Measurements from ENCODE around the gene TGFBR3L.

Gene TGFBR3L

GRCh38 chr19:7914598-7915045 lies at the start of gene TGFBR3L:
TGFBR3L (plus strand) TSS chr19:7914830.
- in situ Hi-C loops (cut with MboI; ENCODE audit: low sequenced_read_pairs): no loop called here

- in situ Hi-C loops (cut with MboI; ENCODE audit: low sequenced_read_pairs): no loop called here
Observed at GRCh38 chr19:7865262-7865911, 49.2 kb upstream of the TGFBR3L start.

GRCh38 chr19:7866399-7867091 lies 48.1 kb upstream of the TGFBR3L start:
- in situ Hi-C loops (cut with MboI; ENCODE audit: low sequenced_read_pairs): no loop called here

GRCh38 chr19:7867092-7867844 lies 47.4 kb upstream of the TGFBR3L start:
- in situ Hi-C loops (cut with MboI; ENCODE audit: low sequenced_read_pairs): no loop called here

GRCh38 chr19:7868326-7868670 lies 46.3 kb upstream of the TGFBR3L start:
- in situ Hi-C loops (cut with MboI; ENCODE audit: low sequenced_read_pairs): no loop called here

GRCh38 chr19:7868671-7869452 lies 45.8 kb upstream of the TGFBR3L start:
- in situ Hi-C loops (cut with MboI; ENCODE audit: low sequenced_read_pairs): no loop called here

- in situ Hi-C loops (cut with MboI; ENCODE audit: low sequenced_read_pairs): no loop called here
Observed at GRCh38 chr19:7869453-7869909, 45.1 kb upstream of the TGFBR3L start.

GRCh38 chr19:7869910-7870511 lies 44.6 kb upstream of the TGFBR3L start:
- in situ Hi-C loops (cut with MboI; ENCODE audit: low sequenced_read_pairs): no loop called here

- in situ Hi-C loops (cut with MboI; ENCODE audit: low sequenced_read_pairs): no loop called here
Observed at GRCh38 chr19:7870571-7871436, 43.8 kb upstream of the TGFBR3L start.

- in situ Hi-C loops (cut with MboI; ENCODE audit: low sequenced_read_pairs): no loop called here
Observed at GRCh38 chr19:7871437-7872305, 43.0 kb upstream of the TGFBR3L start.

GRCh38 chr19:7872306-7873204 lies 42.1 kb upstream of the TGFBR3L start:
- in situ Hi-C loops (cut with MboI; ENCODE audit: low sequenced_read_pairs): no loop called here

- in situ Hi-C loops (cut with MboI; ENCODE audit: low sequenced_read_pairs): no loop called here
Observed at GRCh38 chr19:7873304-7874075, 41.1 kb upstream of the TGFBR3L start.

- in situ Hi-C loops (cut with MboI; ENCODE audit: low sequenced_read_pairs): no loop called here
Observed at GRCh38 chr19:7874076-7874896, 40.3 kb upstream of the TGFBR3L start, which contains the start of gene PRR36. PRR36 (minus strand) TSS chr19:7874390; CDS start chr19:7873689, 701 bp downstream.

GRCh38 chr19:7874897-7875273 lies 39.7 kb upstream of the TGFBR3L start:
- in situ Hi-C loops (cut with MboI; ENCODE audit: low sequenced_read_pairs): no loop called here

- in situ Hi-C loops (cut with MboI; ENCODE audit: low sequenced_read_pairs): no loop called here
Observed at GRCh38 chr19:7877249-7877836, 37.3 kb upstream of the TGFBR3L start.

Data from hTERT RPE-1 (cell line).